NCI-H510A treated with DMSO at 0.1 percent for 48 hours (cell line): ENCODE data around the gene ATG4B.

ENCODE experiments used
- DNase-seq: peaks from one replicate; lab custom pipeline; 2025; lab: John Stamatoyannopoulos, UW

The ATG4B gene

GRCh38 chr2:241690202-241690717, 52.8 kb downstream of the ATG4B start:
- no peak for DNase-seq

GRCh38 chr2:241692448-241692847, 55.0 kb downstream of the ATG4B start:
- no peak for DNase-seq

- DNase-seq = no peak
These were observed 58.2 kb downstream of the ATG4B start for GRCh38 chr2:241695651-241696050.

- DNase-seq = no peak
These were observed 63.6 kb downstream of the ATG4B start for GRCh38 chr2:241701149-241701398.

GRCh38 chr2:241701399-241702154, 64.1 kb downstream of the ATG4B start, which contains the start of gene ING5:
TSS of gene ING5 (plus strand) at chr2:241702039. CDS start at chr2:241702066, 27 bp downstream.
- DNase-seq = peak; percentile 96

GRCh38 chr2:241702155-241703031, 64.9 kb downstream of the ATG4B start:
- peak; percentile 63 for DNase-seq

GRCh38 chr2:241703032-241703604, 65.6 kb downstream of the ATG4B start:
- DNase-seq = no peak

GRCh38 chr2:241706537-241706936, 69.0 kb downstream of the ATG4B start:
- no peak for DNase-seq

GRCh38 chr2:241708879-241709278, 71.4 kb downstream of the ATG4B start:
- no peak for DNase-seq

GRCh38 chr2:241719093-241719492, 81.6 kb downstream of the ATG4B start:
- DNase-seq = no peak

- no peak for DNase-seq
These were observed 82.6 kb downstream of the ATG4B start for GRCh38 chr2:241720099-241720498.

GRCh38 chr2:241720560-241720959, 83.1 kb downstream of the ATG4B start:
- DNase-seq = no peak

GRCh38 chr2:241721852-241722251, 84.4 kb downstream of the ATG4B start:
- no peak for DNase-seq

GRCh38 chr2:241722896-241723454, 85.5 kb downstream of the ATG4B start:
- no peak for DNase-seq
